Activated naive CD8-positive, alpha-beta T cell treated with anti-CD3 and anti-CD28 coated beads, Interleukin-2, amount 10 ng/mL, durations not matched to agents 7 days and 5 days (primary cell): Measurements from ENCODE around the gene KIF7. TPM values are rescaled to one million over a fixed set of nuclear protein-coding genes. Genes with fewer than 3 reads are reported as not detected.
"Not testable (repeated sequence)": the region's sequence is repeated elsewhere in the genome, so short reads cannot be mapped to it uniquely, and the experiment has no call there.

Source experiments
- ATAC-seq: fragments of 150-1000 bp; cut with Tn5 transposase; one replicate; pipeline ENCODE4 v1.10.0; 2021; ENCODE audit warnings: low read depth, moderate library complexity
- POLR2A ChIA-PET: fragments of 350-600 bp; sonication (Branson Sonifier 250); formaldehyde crosslinking; loops from one replicate; lab custom pipeline; 2021; ENCODE audit warnings: antibody characterized with exemption; lab: Charles Lee
- DNase-seq: peaks from one replicate; pipeline ENCODE4 v3.0.0; 2021
- H3K27ac Mint-ChIP-seq: one replicate; pipeline ENCODE4 v1.8.0; 2022; ENCODE audit warnings: mild to moderate bottlenecking, mixed read lengths
- H3K27me3 Mint-ChIP-seq: one replicate; pipeline ENCODE4 v1.8.0; 2022; ENCODE audit warnings: mild to moderate bottlenecking, moderate library complexity, mixed read lengths
- H3K36me3 Mint-ChIP-seq: one replicate; pipeline ENCODE4 v1.8.0; 2021; ENCODE audit warnings: mild to moderate bottlenecking, mixed read lengths
- H3K4me1 Mint-ChIP-seq: one replicate; pipeline ENCODE4 v1.8.0; 2021; ENCODE audit warnings: mixed read lengths
- H3K4me3 Mint-ChIP-seq: one replicate; pipeline ENCODE4 v1.8.0; 2022; ENCODE audit warnings: mild to moderate bottlenecking, moderate library complexity, mixed read lengths
- H3K9me3 Mint-ChIP-seq: one replicate; pipeline ENCODE4 v1.8.0; 2021; ENCODE audit warnings: mixed read lengths
- total RNA-seq, 2 experiments: library from RNA; stranded (reverse); gene quantifications; one replicate each; pipeline ENCODE4 v1.2.3, GENCODE V29; 2021

Gene KIF7
- total RNA-seq, 2 experiments from 2014 or later: 0.14 to 0.20 TPM

DNA sequence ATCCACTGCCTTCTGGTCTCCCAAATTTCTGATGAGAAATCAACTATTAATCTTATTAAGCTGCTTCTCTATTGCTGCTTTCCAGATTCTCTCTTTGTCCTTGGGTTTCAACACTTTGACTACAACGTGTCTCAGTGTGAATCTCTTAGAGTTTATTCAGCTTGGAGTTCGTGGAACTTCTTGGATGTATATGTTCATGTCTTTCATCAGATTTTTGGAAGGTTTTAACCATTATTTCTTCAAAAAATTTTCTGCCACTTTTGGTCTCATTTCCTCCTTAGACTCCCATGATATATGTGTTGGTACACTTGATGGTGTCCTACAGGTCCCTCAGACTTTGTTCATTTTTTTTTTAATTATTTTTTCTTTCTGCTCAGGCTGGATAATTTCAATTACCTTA, 44.0 kb downstream of the KIF7 start:
- peaks cover 11% of the 10 kb centered on the region for H3K9me3 Mint-ChIP-seq
- peaks cover 74% of the 10 kb centered on the region for H3K36me3 Mint-ChIP-seq
- H3K4me3 Mint-ChIP-seq: no peak overlapping the region
- no peaks in the 10 kb centered on the region for H3K27me3 Mint-ChIP-seq
- ATAC-seq (no peak), DNase-seq (no peak)
- H3K27ac Mint-ChIP-seq: no peak overlapping the region
- no peaks in the 10 kb centered on the region for H3K4me1 Mint-ChIP-seq
- POLR2A ChIA-PET: no interaction called here

DNA sequence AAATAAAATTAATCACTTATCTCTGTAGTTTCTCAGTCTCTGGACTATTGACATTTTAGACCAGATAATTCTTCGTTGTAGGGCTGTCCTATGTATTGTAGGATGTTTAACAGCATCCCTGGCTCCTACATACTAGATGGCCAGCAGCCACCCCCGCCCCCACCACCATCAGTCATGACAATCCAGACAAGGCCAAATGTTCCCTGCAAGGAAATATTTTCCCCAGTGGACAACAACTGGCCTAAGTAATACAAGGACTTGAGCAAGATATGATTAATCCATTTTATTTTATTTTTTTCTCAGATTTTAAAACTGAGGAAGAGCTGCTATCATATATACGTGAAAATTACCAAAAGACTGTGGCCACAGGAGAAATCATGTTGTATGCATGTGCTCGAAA, 56.2 kb downstream of the KIF7 start:
- Mint-ChIP-seq H3K4me1 (no peaks in the 10 kb centered on the region), H3K9me3 (no peaks in the 10 kb centered on the region), H3K36me3 (peaks cover 46% of the 10 kb centered on the region), H3K4me3 (no peak overlapping the region), H3K27me3 (no peaks in the 10 kb centered on the region), H3K27ac (no peak overlapping the region)
- POLR2A ChIA-PET: interaction anchor here (0.7 kb wide), 2 partner anchors 61 to 270 kb away, joined by 3 to 5 read pairs; no protein-coding TSS in a partner anchor
- DNase-seq: no peak
- ATAC-seq: no peak

- Mint-ChIP-seq H3K9me3 (no peaks in the 10 kb centered on the region), H3K4me1 (no peaks in the 10 kb centered on the region), H3K27me3 (no peaks in the 10 kb centered on the region), H3K27ac (no peak overlapping the region), H3K4me3 (no peak overlapping the region), H3K36me3 (peaks cover 29% of the 10 kb centered on the region)
- DNase-seq (no peak), ATAC-seq (no peak)
- POLR2A ChIA-PET: no interaction called here
These were observed 62.2 kb downstream of the KIF7 start for GRCh38 chr15:89593018-89593417.

DNA sequence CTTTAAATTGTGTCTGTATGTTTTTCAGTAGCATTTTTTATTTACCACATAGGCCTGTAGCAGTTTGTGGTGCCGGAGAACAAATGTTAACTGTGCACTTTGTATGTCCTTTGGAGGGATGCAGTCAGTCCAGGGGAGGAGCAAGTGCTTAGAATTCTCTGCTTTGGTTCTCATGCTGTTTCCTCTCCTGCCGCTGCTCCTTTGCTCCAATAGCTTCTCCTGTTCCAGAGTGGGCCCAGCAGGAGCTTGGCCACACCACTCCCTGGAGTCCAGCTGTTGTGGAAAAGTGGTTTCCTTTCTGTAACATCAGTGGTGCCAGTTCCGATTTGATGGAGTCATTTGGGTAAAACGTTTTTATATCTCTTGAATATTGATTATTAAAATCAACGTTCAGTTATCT, 63.4 kb downstream of the KIF7 start:
- no peaks in the 10 kb centered on the region for H3K9me3 Mint-ChIP-seq
- no peaks in the 10 kb centered on the region for H3K4me1 Mint-ChIP-seq
- no peak overlapping the region for H3K4me3 Mint-ChIP-seq
- POLR2A ChIA-PET: no interaction called here
- H3K27me3 Mint-ChIP-seq: no peaks in the 10 kb centered on the region
- DNase-seq: no peak
- no peak overlapping the region for H3K27ac Mint-ChIP-seq
- ATAC-seq: no peak
- peaks cover 20% of the 10 kb centered on the region for H3K36me3 Mint-ChIP-seq

DNA sequence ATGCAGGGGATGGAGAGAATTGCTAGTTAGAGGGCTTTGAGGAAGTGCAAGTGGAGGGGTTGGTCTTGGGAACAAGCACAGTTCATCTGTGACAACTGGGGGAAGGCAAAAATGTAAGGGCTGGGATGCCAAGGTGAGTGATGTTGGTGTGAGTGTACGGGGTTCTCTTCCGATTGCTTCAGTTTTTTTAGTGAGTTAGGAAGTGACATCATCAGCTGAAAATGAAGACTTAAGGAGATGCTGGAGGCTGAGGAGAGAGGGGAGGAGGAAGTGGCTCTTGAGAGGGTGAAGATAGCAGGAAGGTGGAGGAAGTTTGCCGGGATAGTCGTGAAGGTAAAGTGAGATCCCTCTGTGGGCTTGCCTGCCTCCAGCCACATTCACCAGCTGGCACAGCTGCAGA, 67.3 kb downstream of the KIF7 start:
- no peak for ATAC-seq
- DNase-seq: no peak
- H3K4me3 Mint-ChIP-seq: no peak overlapping the region
- H3K9me3 Mint-ChIP-seq: no peaks in the 10 kb centered on the region
- H3K36me3 Mint-ChIP-seq: peaks cover 11% of the 10 kb centered on the region
- H3K4me1 Mint-ChIP-seq: no peaks in the 10 kb centered on the region
- POLR2A ChIA-PET: interaction anchor here (0.8 kb wide), 1 partner anchor 12 kb away, joined by 3 read pairs; the partner anchor contains the start of gene TICRR
- no peaks in the 10 kb centered on the region for H3K27me3 Mint-ChIP-seq
- H3K27ac Mint-ChIP-seq: no peak overlapping the region

GRCh38 chr15:89586651-89587050, 68.6 kb downstream of the KIF7 start:
- no peak overlapping the region for H3K4me3 Mint-ChIP-seq
- H3K27me3 Mint-ChIP-seq: no peaks in the 10 kb centered on the region
- no peak overlapping the region for H3K27ac Mint-ChIP-seq
- no peak for ATAC-seq
- no peak for DNase-seq
- peaks cover 2% of the 10 kb centered on the region for H3K4me1 Mint-ChIP-seq
- POLR2A ChIA-PET: no interaction called here
- H3K36me3 Mint-ChIP-seq: peaks cover 12% of the 10 kb centered on the region
- H3K9me3 Mint-ChIP-seq: no peaks in the 10 kb centered on the region

- H3K4me3 Mint-ChIP-seq, ATAC-seq, DNase-seq, H3K27ac Mint-ChIP-seq, H3K27me3 Mint-ChIP-seq, H3K9me3 Mint-ChIP-seq, POLR2A ChIA-PET: not testable (repeated sequence)
- Mint-ChIP-seq H3K36me3 (peaks cover 39% of the 10 kb centered on the region), H3K4me1 (peaks cover 28% of the 10 kb centered on the region)
These were observed 74.5 kb downstream of the KIF7 start for GRCh38 chr15:89580747-89581146.

DNA sequence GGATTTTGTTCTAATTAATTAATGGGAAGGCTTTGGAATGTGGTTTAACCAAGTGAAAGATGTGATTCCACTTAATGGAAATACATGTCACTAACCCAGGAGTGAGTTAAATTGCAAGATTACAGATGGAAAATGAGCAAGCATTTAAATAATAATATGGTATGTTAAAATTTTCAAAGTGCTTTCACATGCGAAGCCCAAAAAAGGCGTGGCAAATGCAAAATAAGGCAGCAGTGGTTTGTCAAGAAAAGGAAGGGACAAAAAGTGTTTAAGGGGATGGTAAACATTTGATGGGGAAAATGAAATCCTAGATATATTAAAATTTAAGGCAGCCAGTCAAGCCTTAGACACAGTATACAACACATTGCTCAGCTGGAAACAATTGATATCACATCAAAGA, 77.1 kb downstream of the KIF7 start:
- no peak for DNase-seq
- Mint-ChIP-seq H3K9me3 (no peaks in the 10 kb centered on the region), H3K27me3 (no peaks in the 10 kb centered on the region), H3K4me3 (peak overlapping the region; percentile 90), H3K36me3 (peaks cover 31% of the 10 kb centered on the region), H3K27ac (no peak overlapping the region), H3K4me1 (peaks cover 30% of the 10 kb centered on the region)
- ATAC-seq: no peak
- POLR2A ChIA-PET: no interaction called here

Other genes starting within 250 kb of the KIF7 start
- not detected for gene RHCG, start 158.9 kb downstream of the KIF7 start, total RNA-seq
- gene TICRR, start 80.0 kb downstream of the KIF7 start, total RNA-seq: 10 to 100 TPM; 18.6 to 20.6 TPM
- gene PLIN1, start 23.9 kb upstream of the KIF7 start, total RNA-seq: under 1 TPM; 0.61 to 0.79 TPM
- 1 to 10 TPM; 3.7 to 3.8 TPM for gene PEX11A, start 35.3 kb upstream of the KIF7 start, total RNA-seq
- not detected for gene WDR93, start 35.3 kb upstream of the KIF7 start, total RNA-seq
- 1 to 10 TPM; 1.8 to 2.1 TPM for gene MESP1, start 95.8 kb upstream of the KIF7 start, total RNA-seq
- not detected for gene MESP2, start 120.9 kb upstream of the KIF7 start, total RNA-seq
- gene ANPEP, start 159.4 kb upstream of the KIF7 start, total RNA-seq: 1 to 10 TPM; 2.7 to 3.0 TPM
- 10 to 100 TPM; 28.2 to 30.8 TPM for gene AP3S2, start 238.5 kb upstream of the KIF7 start, total RNA-seq